WTC11 (cell line): ENCODE results near the gene PLD2.

Experiments
- ATF3 ChIP-seq: sonication (generic); formaldehyde crosslinking; conservative IDR thresholded peaks from 2 replicates; pipeline ENCODE4 v1.8.1; 2022; ENCODE audit warnings: mild to moderate bottlenecking, missing genetic modification reagents
- CREB1 ChIP-seq: sonication (generic); formaldehyde crosslinking; IDR thresholded peaks from 2 replicates; pipeline ENCODE4 v1.8.0; 2023; ENCODE audit warnings: mild to moderate bottlenecking, missing genetic modification reagents
- CTCF ChIP-seq: fragments of 200-600 bp; IDR thresholded peaks from 2 replicates; pipeline ENCODE4 v1.8.0; 2022; ENCODE audit warnings: antibody characterized with exemption
- KAT7 ChIP-seq: sonication (generic); formaldehyde crosslinking; IDR thresholded peaks from 2 replicates; pipeline ENCODE4 v1.8.1; 2023; ENCODE audit warnings: missing genetic modification reagents, mild to moderate bottlenecking, borderline replicate concordance
- MAX ChIP-seq: sonication (generic); formaldehyde crosslinking; IDR thresholded peaks from 2 replicates; pipeline ENCODE4 v1.8.0; 2022; ENCODE audit warnings: mild to moderate bottlenecking, missing genetic modification reagents
- MLX ChIP-seq: sonication (generic); formaldehyde crosslinking; IDR thresholded peaks from 2 replicates; pipeline ENCODE4 v1.8.1; 2023; ENCODE audit warnings: mild to moderate bottlenecking, missing genetic modification reagents, moderate library complexity
- NR3C1 ChIP-seq: sonication (generic); formaldehyde crosslinking; conservative IDR thresholded peaks from 2 replicates; pipeline ENCODE4 v1.8.1; 2023; ENCODE audit warnings: low read depth, mild to moderate bottlenecking, missing genetic modification reagents
- USF2 ChIP-seq: sonication (generic); formaldehyde crosslinking; IDR thresholded peaks from 2 replicates; pipeline ENCODE4 v1.8.1; 2023; ENCODE audit warnings: mild to moderate bottlenecking, missing genetic modification reagents, moderate library complexity
- ZNF281 ChIP-seq: sonication (generic); formaldehyde crosslinking; IDR thresholded peaks from 2 replicates; pipeline ENCODE4 v1.8.0; 2023; ENCODE audit warnings: mild to moderate bottlenecking, missing genetic modification reagents

GRCh38 chr17:4846635-4847390 lies 39.9 kb downstream of the PLD2 start:
- TF ChIP-seq MAX, result no peak
- TF ChIP-seq USF2 (CRISPR knock-in tag), result no peak
- TF ChIP-seq CTCF, result no peak
- no peak for TF ChIP-seq ZNF281 (CRISPR knock-in tag)
- no peak for TF ChIP-seq ATF3 (CRISPR knock-in tag)
- TF ChIP-seq KAT7, result no peak
- no peak for TF ChIP-seq MLX (CRISPR knock-in tag)
- TF ChIP-seq NR3C1 (CRISPR knock-in tag), result no peak
- TF ChIP-seq CREB1, result no peak
